Ovary (tissue), 3 donors: ENCODE results near the gene TENM3.

Experiments
- CTCF ChIP-seq, 3 donors: fragments of 450-650 bp in 2 of 3; fragments of 200-600 bp in 1 of 3; IDR thresholded peaks; one replicate each; pipeline versions ENCODE4 v1.5.1 to v1.8.0; 2016 to 2022; ENCODE audit warnings: antibody characterized with exemption in 3 of 3, mild to moderate bottlenecking in 1 of 3
- EP300 ChIP-seq: sonication (generic); formaldehyde crosslinking; IDR thresholded peaks from one replicate; pipeline ENCODE4 v1.6.1; 2017; ENCODE audit warnings: antibody characterized with exemption
- POLR2A ChIP-seq: fragments of 450-650 bp; IDR thresholded peaks from one replicate; pipeline ENCODE4 v1.6.1; 2017; ENCODE audit warnings: antibody characterized with exemption, mild to moderate bottlenecking, moderate library complexity
- donor health status: DM: no; HTN: no; CAD: no.

- TF ChIP-seq CTCF (IDR thresholded peaks at IDR 0.05) = no peak
- no peak for TF ChIP-seq POLR2A
- TF ChIP-seq EP300 = no peak
Observed at GRCh38 chr4:182382941-182383340, 139.7 kb downstream of the TENM3 start.
